Activated CD8-positive, alpha-beta T cell treated with anti-CD3 and anti-CD28 coated beads, Interleukin-2, amount 10 ng/mL, durations not matched to agents 7 days and 5 days (primary cell): ENCODE data around the gene MRPS34. TPM values are rescaled to one million over a fixed set of nuclear protein-coding genes. Genes with fewer than 3 reads are reported as not detected.

Experiments
- ATAC-seq: fragments of 150-1000 bp; cut with Tn5 transposase; one replicate; pipeline ENCODE4 v1.10.0; 2021; ENCODE audit warnings: moderate library complexity
- CTCF ChIA-PET: fragments of 350-600 bp; sonication (Branson Sonifier 250); formaldehyde crosslinking; loops from one replicate; lab custom pipeline; 2021; ENCODE audit warnings: antibody characterized with exemption; lab: Charles Lee
- POLR2A ChIA-PET: fragments of 350-600 bp; sonication (Branson Sonifier 250); formaldehyde crosslinking; loops from one replicate; lab custom pipeline; 2021; ENCODE audit warnings: antibody characterized with exemption; lab: Charles Lee
- DNase-seq: peaks from one replicate; pipeline ENCODE4 v3.0.0-alpha.2; 2020
- H3K27ac Mint-ChIP-seq: one replicate; pipeline ENCODE4 v1.8.0; 2021; ENCODE audit warnings: mild to moderate bottlenecking, mixed read lengths
- H3K27me3 Mint-ChIP-seq: one replicate; pipeline ENCODE4 v1.8.0; 2021; ENCODE audit warnings: low read depth, mixed read lengths
- H3K36me3 Mint-ChIP-seq: one replicate; pipeline ENCODE4 v1.8.0; 2021; ENCODE audit warnings: low read depth, mixed read lengths
- H3K4me1 Mint-ChIP-seq: one replicate; pipeline ENCODE4 v1.8.0; 2021; ENCODE audit warnings: low read depth, mixed read lengths
- H3K4me3 Mint-ChIP-seq: one replicate; pipeline ENCODE4 v1.8.0; 2021; ENCODE audit warnings: mild to moderate bottlenecking, mixed read lengths
- H3K9me3 Mint-ChIP-seq: one replicate; pipeline ENCODE4 v1.8.0; 2022; ENCODE audit warnings: mixed read lengths; ENCODE audit not compliant: insufficient read depth
- total RNA-seq, 2 experiments: library from RNA; stranded (reverse); gene quantifications; one replicate each; pipeline ENCODE4 v1.2.3, GENCODE V29; 2021

Gene MRPS34
- total RNA-seq, 2 experiments from 2014 or later = 126 to 135 TPM

- ATAC-seq = no peak
- ChIA-PET POLR2A (no interaction called here), CTCF (no interaction called here)
- H3K27me3 Mint-ChIP-seq = no peaks in the 10 kb centered on the region
- no peaks in the 10 kb centered on the region for H3K9me3 Mint-ChIP-seq
- H3K27ac Mint-ChIP-seq = no peak overlapping the region
- no peak overlapping the region for H3K4me3 Mint-ChIP-seq
- no peak for DNase-seq
- peaks cover 12% of the 10 kb centered on the region for H3K36me3 Mint-ChIP-seq
- H3K4me1 Mint-ChIP-seq = peaks cover 16% of the 10 kb centered on the region
These were observed 14.1 kb upstream of the MRPS34 start for GRCh38 chr16:1787056-1787321.

- H3K36me3 Mint-ChIP-seq = peaks cover 15% of the 10 kb centered on the region
- no peak for ATAC-seq
- H3K27ac Mint-ChIP-seq = no peak overlapping the region
- no peak overlapping the region for H3K4me3 Mint-ChIP-seq
- no peak for DNase-seq
- H3K9me3 Mint-ChIP-seq = no peaks in the 10 kb centered on the region
- H3K27me3 Mint-ChIP-seq = no peaks in the 10 kb centered on the region
- ChIA-PET POLR2A (no interaction called here), CTCF (no interaction called here)
- peaks cover 21% of the 10 kb centered on the region for H3K4me1 Mint-ChIP-seq
These were observed 13.5 kb upstream of the MRPS34 start for GRCh38 chr16:1786242-1787055.

DNA sequence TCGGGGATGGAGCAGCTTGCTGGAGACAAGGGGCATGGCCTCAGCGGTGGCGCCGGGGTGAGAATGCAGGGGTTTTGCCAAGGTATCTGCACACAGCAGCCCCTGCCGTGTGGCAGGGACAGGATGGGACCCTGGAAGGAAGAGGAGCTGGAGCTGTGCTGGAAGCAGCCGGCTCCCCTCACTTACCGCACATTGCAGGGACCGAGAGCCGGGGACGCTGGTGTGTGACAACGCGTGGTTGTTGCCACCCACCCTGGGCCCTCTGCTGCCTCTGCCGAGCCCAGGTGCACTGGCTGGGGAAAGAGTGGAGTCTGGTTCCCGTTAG is 12.9 kb upstream of the MRPS34 start:
- H3K9me3 Mint-ChIP-seq = no peaks in the 10 kb centered on the region
- H3K4me3 Mint-ChIP-seq = no peak overlapping the region
- POLR2A ChIA-PET = no interaction called here
- CTCF ChIA-PET = no interaction called here
- no peaks in the 10 kb centered on the region for H3K27me3 Mint-ChIP-seq
- H3K36me3 Mint-ChIP-seq = peaks cover 15% of the 10 kb centered on the region
- ATAC-seq (no peak), DNase-seq (no peak)
- peaks cover 27% of the 10 kb centered on the region for H3K4me1 Mint-ChIP-seq
- no peak overlapping the region for H3K27ac Mint-ChIP-seq

GRCh38 chr16:1784977-1785845 is 12.3 kb upstream of the MRPS34 start:
- Mint-ChIP-seq H3K9me3 (no peaks in the 10 kb centered on the region), H3K36me3 (peaks cover 15% of the 10 kb centered on the region), H3K4me3 (peak overlapping the region; percentile 50), H3K27me3 (no peaks in the 10 kb centered on the region), H3K27ac (no peak overlapping the region), H3K4me1 (peaks cover 31% of the 10 kb centered on the region)
- no peak for DNase-seq
- CTCF ChIA-PET = no interaction called here
- no peak for ATAC-seq
- POLR2A ChIA-PET = interaction anchor here (0.6 to 4.5 kb wide), 3 partner anchors 13 to 709 kb away, joined by 3 to 39 read pairs (median 3); partner anchors contain the start of genes EME2, MRPS34 and NME3

DNA sequence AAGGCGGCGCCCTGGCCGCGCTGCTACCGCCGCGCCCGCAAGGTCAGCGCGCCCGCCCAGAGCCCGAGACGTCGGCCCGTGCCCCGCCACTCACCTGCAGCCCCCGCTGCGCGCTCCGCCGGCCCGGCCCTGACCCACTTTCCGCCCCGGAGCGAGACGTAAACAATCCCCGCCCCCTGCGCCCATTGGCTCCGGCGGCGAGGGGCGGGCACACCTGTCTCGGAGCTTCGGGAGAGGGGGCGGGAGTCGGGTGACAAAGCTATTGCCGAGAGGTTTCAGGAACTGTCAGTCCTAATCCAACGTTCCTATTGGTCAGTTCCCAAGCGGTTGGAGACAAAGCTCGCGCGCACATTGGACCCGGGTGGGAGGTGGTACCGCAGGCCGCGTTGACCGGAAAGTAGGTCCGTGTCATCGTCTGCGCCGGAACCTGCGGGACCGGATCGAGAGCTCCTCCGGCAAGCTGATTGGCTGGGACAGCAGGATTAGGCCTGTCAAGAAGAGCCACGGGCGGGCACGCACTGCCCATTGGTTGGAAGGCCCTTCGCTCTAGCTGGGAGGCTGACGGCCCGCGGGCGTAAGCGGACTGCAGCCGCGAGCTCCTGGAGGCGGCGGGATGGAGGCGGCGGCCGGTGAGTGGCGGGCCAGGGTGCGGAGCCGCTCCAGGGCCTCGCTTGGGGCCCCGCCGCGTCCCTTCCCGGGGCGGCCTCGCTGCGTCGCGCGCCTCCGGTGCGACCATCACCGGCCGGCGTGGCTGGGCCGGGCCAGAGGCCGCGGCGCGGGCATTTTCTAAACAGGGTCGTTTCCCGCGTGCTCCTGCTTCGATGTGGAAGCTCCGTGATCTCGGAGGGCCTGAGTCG is 9.7 kb upstream of the MRPS34 start, which contains the start of the genes NUBP2 and SPSB3:
NUBP2 (plus strand) TSS at position 553 of the 857 bp plus-strand sequence; CDS start at position 614, 61 bp downstream.
SPSB3 (minus strand) TSS at position 164 of the 857 bp plus-strand sequence. CDS start 1,088 bp downstream, outside the sequence.
- H3K4me1 Mint-ChIP-seq = peaks cover 33% of the 10 kb centered on the region

DNA sequence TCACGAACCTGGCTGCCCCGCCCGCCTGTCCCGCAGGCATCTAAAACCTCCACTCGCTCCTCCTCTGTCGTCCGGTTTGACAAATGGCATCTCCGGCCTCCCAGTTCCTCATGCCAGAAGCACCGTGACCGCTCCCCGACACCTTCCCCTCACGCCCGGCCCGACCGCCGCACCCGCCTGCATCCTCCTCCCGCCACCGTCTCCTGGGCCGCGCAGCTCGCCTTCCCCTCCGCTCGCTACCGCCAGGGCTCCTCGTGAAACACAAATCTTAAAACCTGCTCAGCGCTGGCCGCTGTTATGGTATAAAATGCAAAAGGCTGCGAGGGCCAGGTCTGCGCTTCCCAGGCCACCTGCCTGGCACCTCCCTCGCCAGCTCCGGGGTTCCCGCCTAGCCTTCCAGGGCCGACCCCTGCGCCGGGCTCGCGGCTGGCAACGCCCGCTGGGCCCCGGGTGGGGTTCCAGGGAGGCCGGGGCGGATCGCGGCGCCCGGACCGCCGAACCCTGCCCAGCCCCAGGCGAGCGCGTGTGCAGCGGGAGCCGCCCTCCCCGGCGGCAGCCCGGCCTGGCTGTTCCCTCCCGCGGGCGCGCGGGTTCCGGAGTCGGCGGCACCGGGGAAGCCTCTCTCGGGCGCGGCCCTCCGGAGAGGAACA is 8.9 kb upstream of the MRPS34 start:
- no peaks in the 10 kb centered on the region for H3K27me3 Mint-ChIP-seq
- ATAC-seq (peak; percentile 3), DNase-seq (peak; percentile 63)
- H3K4me3 Mint-ChIP-seq = peak overlapping the region; percentile 92
- ChIA-PET POLR2A (interaction anchor here (0.6 to 4.5 kb wide), 7 partner anchors 10 to 360 kb away, joined by 3 to 39 read pairs (median 5); partner anchors contain the start of genes EME2, FAHD1, HAGH and MAPK8IP3), CTCF (interaction anchor here (0.8 to 2.8 kb wide), 8 partner anchors 9 to 473 kb away, joined by 3 to 41 read pairs (median 6); partner anchors contain the start of genes EME2, IFT140, MAPK8IP3 and MRPS34)
- H3K9me3 Mint-ChIP-seq = no peaks in the 10 kb centered on the region
- H3K36me3 Mint-ChIP-seq = peaks cover 11% of the 10 kb centered on the region
- peaks cover 33% of the 10 kb centered on the region for H3K4me1 Mint-ChIP-seq
- peak overlapping the region; percentile 88 for H3K27ac Mint-ChIP-seq

More for the DNA sequence above, 9.7 kb upstream of the MRPS34 start, which contains the start of the genes NUBP2 and SPSB3:
- ChIA-PET CTCF (interaction anchor here (0.6 to 2.8 kb wide), 11 partner anchors 9 to 474 kb away, joined by 3 to 41 read pairs (median 4); partner anchors contain the start of genes EME2, IFT140, MAPK8IP3 and MRPS34), POLR2A (interaction anchor here (0.8 to 4.5 kb wide), 11 partner anchors 11 to 361 kb away, joined by 3 to 39 read pairs (median 3); partner anchors contain the start of genes EME2, FAHD1, HAGH and MAPK8IP3)
- no peaks in the 10 kb centered on the region for H3K27me3 Mint-ChIP-seq
- peak within 1 kb of the TSS; percentile 90 for H3K27ac Mint-ChIP-seq
- ATAC-seq (peak; percentile 92), DNase-seq (peak; percentile 100)
- H3K36me3 Mint-ChIP-seq = peaks cover 11% of the 10 kb centered on the region
- H3K4me3 Mint-ChIP-seq = peak within 1 kb of the TSS; percentile 92
- no peaks in the 10 kb centered on the region for H3K9me3 Mint-ChIP-seq

GRCh38 chr16:1781254-1781653 is 8.3 kb upstream of the MRPS34 start:
- no peak for DNase-seq
- H3K4me1 Mint-ChIP-seq = peaks cover 33% of the 10 kb centered on the region
- POLR2A ChIA-PET = interaction anchor here (0.6 to 4.5 kb wide), 3 partner anchors 9 to 359 kb away, joined by 3 to 39 read pairs (median 3); partner anchors contain the start of genes EME2, MRPS34, NME3 and NTHL1
- CTCF ChIA-PET = interaction anchor here (2.8 kb wide), 1 partner anchor 8 kb away, joined by 41 read pairs; the partner anchor contains the start of genes EME2, MRPS34 and NME3
- peaks cover 13% of the 10 kb centered on the region for H3K36me3 Mint-ChIP-seq
- H3K27ac Mint-ChIP-seq = peak overlapping the region; percentile 88
- H3K4me3 Mint-ChIP-seq = peak overlapping the region; percentile 87
- H3K9me3 Mint-ChIP-seq = no peaks in the 10 kb centered on the region
- H3K27me3 Mint-ChIP-seq = no peaks in the 10 kb centered on the region
- ATAC-seq = no peak

- no peak for ATAC-seq
- Mint-ChIP-seq H3K4me3 (no peak overlapping the region), H3K27me3 (no peaks in the 10 kb centered on the region), H3K27ac (no peak overlapping the region), H3K36me3 (peaks cover 12% of the 10 kb centered on the region), H3K9me3 (no peaks in the 10 kb centered on the region), H3K4me1 (peaks cover 33% of the 10 kb centered on the region)
- no peak for DNase-seq
- ChIA-PET CTCF (no interaction called here), POLR2A (interaction anchor here (0.8 to 4.5 kb wide), 3 partner anchors 9 to 75 kb away, joined by 4 to 39 read pairs (median 6); partner anchors contain the start of genes EME2, MAPK8IP3, MRPS34 and NME3)
These were observed 7.7 kb upstream of the MRPS34 start for GRCh38 chr16:1780677-1781072.

GRCh38 chr16:1779741-1780676 is 7.1 kb upstream of the MRPS34 start:
- peaks cover 9% of the 10 kb centered on the region for H3K36me3 Mint-ChIP-seq
- no peak overlapping the region for H3K27ac Mint-ChIP-seq
- peak overlapping the region; percentile 5 for H3K4me3 Mint-ChIP-seq
- POLR2A ChIA-PET = interaction anchor here (0.8 to 1.0 kb wide), 2 partner anchors 8 to 74 kb away, joined by 4 to 6 read pairs; partner anchors contain the start of gene MAPK8IP3
- H3K4me1 Mint-ChIP-seq = peaks cover 29% of the 10 kb centered on the region
- CTCF ChIA-PET = no interaction called here
- H3K9me3 Mint-ChIP-seq = no peaks in the 10 kb centered on the region
- ATAC-seq (no peak), DNase-seq (no peak)
- H3K27me3 Mint-ChIP-seq = no peaks in the 10 kb centered on the region
